Activated naive CD4-positive, alpha-beta T cell treated with anti-CD3 and anti-CD28 coated beads, Interleukin-2, amount 10 ng/mL, durations not matched to agents 7 days and 5 days (primary cell): ENCODE results near the gene ERN1.

Source experiments
- CTCF ChIA-PET: fragments of 350-600 bp; sonication (Branson Sonifier 250); formaldehyde crosslinking; loops from one replicate; lab custom pipeline; 2021; ENCODE audit warnings: antibody characterized with exemption; lab: Charles Lee
- DNase-seq: peaks from one replicate; pipeline ENCODE4 v3.0.0-alpha.2; 2020
- H3K27ac Mint-ChIP-seq: one replicate; pipeline ENCODE4 v1.8.0; 2021; ENCODE audit warnings: mild to moderate bottlenecking, moderate library complexity, mixed read lengths
- H3K27me3 Mint-ChIP-seq: one replicate; pipeline ENCODE4 v1.8.0; 2021; ENCODE audit warnings: mild to moderate bottlenecking, mixed read lengths
- H3K36me3 Mint-ChIP-seq: one replicate; pipeline ENCODE4 v1.8.0; 2021; ENCODE audit warnings: mixed read lengths
- H3K4me1 Mint-ChIP-seq: one replicate; pipeline ENCODE4 v1.8.0; 2021; ENCODE audit warnings: mixed read lengths
- H3K4me3 Mint-ChIP-seq: one replicate; pipeline ENCODE4 v1.8.0; 2021; ENCODE audit warnings: mild to moderate bottlenecking, moderate library complexity, mixed read lengths
- H3K9me3 Mint-ChIP-seq: one replicate; pipeline ENCODE4 v1.8.0; 2021; ENCODE audit warnings: mixed read lengths

The ERN1 gene

GRCh38 chr17:64004903-64005733 is 124.8 kb downstream of the ERN1 start:
- no peaks in the 10 kb centered on the region for H3K9me3 Mint-ChIP-seq
- peaks cover 50% of the 10 kb centered on the region for H3K36me3 Mint-ChIP-seq
- CTCF ChIA-PET = interaction anchor here (1.6 to 2.1 kb wide), 2 partner anchors 15 to 21 kb away, joined by 4 to 8 read pairs; no protein-coding TSS in a partner anchor
- peak; percentile 17 for DNase-seq
- H3K27ac Mint-ChIP-seq = peak overlapping the region; percentile 71
- peaks cover 37% of the 10 kb centered on the region for H3K4me1 Mint-ChIP-seq
- no peaks in the 10 kb centered on the region for H3K27me3 Mint-ChIP-seq
- H3K4me3 Mint-ChIP-seq = no peak overlapping the region

DNA sequence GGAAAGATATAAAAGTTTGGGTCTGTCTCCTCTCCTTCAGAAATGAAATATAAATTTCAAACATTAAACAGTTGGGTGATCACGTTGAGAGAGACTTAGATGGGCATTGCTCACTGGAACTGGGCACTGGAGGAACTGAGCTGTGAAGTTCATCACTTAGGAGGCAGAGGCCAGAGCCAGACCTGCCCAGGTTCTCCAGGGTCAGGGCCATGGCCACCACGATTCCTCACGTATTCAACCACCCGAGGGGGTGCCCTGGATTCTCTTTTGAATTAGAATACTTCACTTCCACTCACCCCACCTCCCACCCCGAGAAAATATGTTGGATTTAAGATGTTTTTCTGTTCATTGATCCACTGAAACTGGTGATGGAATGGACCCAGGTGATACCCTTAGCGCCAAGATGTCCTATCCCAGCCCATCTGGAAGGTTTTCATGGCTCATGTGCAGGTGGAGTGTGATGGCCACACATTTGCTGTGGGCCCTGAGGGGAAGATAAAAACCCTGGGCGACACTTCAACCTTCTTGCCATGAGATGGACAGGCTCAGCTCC is 125.7 kb downstream of the ERN1 start:
- H3K4me3 Mint-ChIP-seq = no peak overlapping the region
- H3K9me3 Mint-ChIP-seq = no peaks in the 10 kb centered on the region
- peak; percentile 5 for DNase-seq
- no peaks in the 10 kb centered on the region for H3K27me3 Mint-ChIP-seq
- peaks cover 37% of the 10 kb centered on the region for H3K4me1 Mint-ChIP-seq
- H3K27ac Mint-ChIP-seq = no peak overlapping the region
- CTCF ChIA-PET = interaction anchor here (1.6 kb wide), 1 partner anchor 14 kb away, joined by 4 read pairs; no protein-coding TSS in a partner anchor
- H3K36me3 Mint-ChIP-seq = peaks cover 42% of the 10 kb centered on the region

- Mint-ChIP-seq H3K4me3 (no peak overlapping the region), H3K36me3 (peaks cover 37% of the 10 kb centered on the region), H3K4me1 (peaks cover 38% of the 10 kb centered on the region), H3K27me3 (peaks cover 5% of the 10 kb centered on the region), H3K9me3 (no peaks in the 10 kb centered on the region), H3K27ac (peak overlapping the region; percentile 35)
- CTCF ChIA-PET = no interaction called here
- DNase-seq = peak; percentile 8
Observed at GRCh38 chr17:64003526-64004121, 126.3 kb downstream of the ERN1 start.

GRCh38 chr17:64002658-64003525 is 127.1 kb downstream of the ERN1 start:
- CTCF ChIA-PET = interaction anchor here (3.4 kb wide), 1 partner anchor 23 kb away, joined by 10 read pairs; no protein-coding TSS in a partner anchor
- Mint-ChIP-seq H3K4me3 (no peak overlapping the region), H3K36me3 (peaks cover 31% of the 10 kb centered on the region), H3K4me1 (peaks cover 37% of the 10 kb centered on the region), H3K27ac (no peak overlapping the region), H3K27me3 (peaks cover 12% of the 10 kb centered on the region), H3K9me3 (no peaks in the 10 kb centered on the region)
- peak; percentile 18 for DNase-seq

DNA sequence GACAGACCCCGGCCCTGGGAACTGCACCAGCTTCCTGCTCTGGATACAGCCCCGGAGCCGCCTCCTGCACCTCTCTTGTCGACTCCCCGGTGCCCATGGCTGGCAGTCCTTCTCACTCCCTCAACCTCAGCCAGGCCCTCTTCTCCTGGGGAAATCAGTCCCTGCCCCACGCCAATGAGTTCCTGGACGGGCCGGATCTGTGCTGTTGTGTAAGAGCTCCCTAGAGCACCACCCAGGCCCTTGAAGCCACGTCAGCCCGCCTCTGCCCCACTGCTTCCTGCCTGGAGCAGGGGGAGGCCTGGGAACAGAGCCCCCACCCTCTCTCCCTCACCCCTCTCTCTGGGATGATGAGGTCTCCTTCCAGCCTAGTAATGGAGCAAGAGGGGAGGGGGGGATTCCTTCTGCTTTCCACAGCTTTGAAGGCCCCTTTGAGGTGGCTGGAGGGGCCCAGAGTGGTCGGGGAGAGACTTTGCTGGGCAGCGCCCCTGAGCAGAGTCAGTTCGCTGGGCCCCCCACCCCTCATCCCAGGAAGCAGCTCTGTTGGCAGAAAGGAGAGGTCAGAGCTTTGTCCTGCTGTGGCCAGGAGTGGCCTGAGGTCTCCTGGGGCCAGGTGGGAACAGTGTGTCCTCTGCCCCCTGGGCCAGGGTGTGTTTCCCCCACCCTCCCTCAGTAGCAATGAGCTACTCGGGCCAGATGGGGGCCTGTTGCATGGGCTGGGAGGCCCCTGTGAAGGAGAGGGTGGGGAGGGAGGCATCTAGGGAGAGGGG is 128.0 kb downstream of the ERN1 start:
- peak; percentile 15 for DNase-seq
- Mint-ChIP-seq H3K36me3 (peaks cover 23% of the 10 kb centered on the region), H3K4me1 (peaks cover 40% of the 10 kb centered on the region), H3K4me3 (no peak overlapping the region), H3K27me3 (peaks cover 22% of the 10 kb centered on the region), H3K27ac (no peak overlapping the region), H3K9me3 (no peaks in the 10 kb centered on the region)
- CTCF ChIA-PET = interaction anchor here (0.5 to 3.4 kb wide), 2 partner anchors 9 to 23 kb away, joined by 6 to 10 read pairs; no protein-coding TSS in a partner anchor

GRCh38 chr17:64001091-64001579 is 128.8 kb downstream of the ERN1 start:
- peaks cover 45% of the 10 kb centered on the region for H3K4me1 Mint-ChIP-seq
- CTCF ChIA-PET = interaction anchor here (3.4 kb wide), 1 partner anchor 24 kb away, joined by 10 read pairs; no protein-coding TSS in a partner anchor
- peak overlapping the region; percentile 24 for H3K27ac Mint-ChIP-seq
- no peak overlapping the region for H3K4me3 Mint-ChIP-seq
- peaks cover 29% of the 10 kb centered on the region for H3K27me3 Mint-ChIP-seq
- H3K9me3 Mint-ChIP-seq = no peaks in the 10 kb centered on the region
- H3K36me3 Mint-ChIP-seq = peaks cover 23% of the 10 kb centered on the region
- DNase-seq = no peak

DNA sequence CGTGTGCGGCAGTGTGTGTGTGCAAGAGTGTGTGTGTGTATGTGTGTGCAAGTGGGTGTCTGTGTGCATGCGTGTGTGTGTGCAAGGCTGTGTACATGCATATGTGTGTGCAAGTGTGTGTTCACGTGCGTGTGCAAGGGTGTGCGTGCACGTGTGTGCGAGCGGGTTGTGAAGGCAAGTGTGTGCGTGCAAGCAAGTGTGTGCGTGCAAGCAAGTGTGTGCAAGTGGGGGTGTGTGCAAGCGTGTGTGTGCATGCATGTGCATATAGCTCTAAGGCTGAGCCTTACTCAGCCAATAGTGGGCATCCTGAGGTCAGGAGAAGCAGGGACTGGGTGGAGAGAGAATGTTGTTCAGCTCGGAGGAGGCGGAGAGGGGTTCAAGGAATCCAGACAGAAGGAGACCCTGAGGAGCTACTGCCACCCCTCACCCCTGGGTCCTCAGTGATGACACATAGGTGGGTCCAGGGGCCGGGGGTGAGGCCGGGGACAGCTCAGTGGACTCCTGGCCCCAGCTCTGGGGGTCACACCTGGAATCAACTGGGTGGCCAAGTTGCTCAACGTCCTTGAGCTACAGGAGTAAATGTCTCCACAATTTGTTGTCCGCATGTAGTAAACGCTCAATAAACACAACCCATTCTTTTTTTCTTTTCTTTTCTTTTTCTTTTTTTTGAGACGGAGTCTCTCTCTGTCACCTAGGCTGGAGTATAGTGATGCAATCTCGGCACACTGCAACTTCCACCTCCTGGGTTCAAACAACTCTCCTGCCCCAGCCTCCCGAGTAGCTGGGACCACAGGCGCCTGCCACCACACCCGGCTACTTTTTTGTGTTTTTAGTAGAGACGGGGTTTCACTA is 130.0 kb downstream of the ERN1 start:
- peak; percentile 20 for DNase-seq
- H3K9me3 Mint-ChIP-seq = no peaks in the 10 kb centered on the region
- peaks cover 39% of the 10 kb centered on the region for H3K27me3 Mint-ChIP-seq
- peaks cover 45% of the 10 kb centered on the region for H3K4me1 Mint-ChIP-seq
- H3K4me3 Mint-ChIP-seq = peak overlapping the region; percentile 90
- H3K27ac Mint-ChIP-seq = peak overlapping the region; percentile 14
- H3K36me3 Mint-ChIP-seq = peaks cover 18% of the 10 kb centered on the region
- CTCF ChIA-PET = interaction anchor here (0.7 to 3.4 kb wide), 7 partner anchors 9 to 133 kb away, joined by 3 to 10 read pairs (median 5); partner anchors contain the start of gene ICAM2

- peaks cover 45% of the 10 kb centered on the region for H3K27me3 Mint-ChIP-seq
- H3K4me3 Mint-ChIP-seq = peak overlapping the region; percentile 90
- peak overlapping the region; percentile 71 for H3K27ac Mint-ChIP-seq
- peaks cover 51% of the 10 kb centered on the region for H3K4me1 Mint-ChIP-seq
- H3K9me3 Mint-ChIP-seq = no peaks in the 10 kb centered on the region
- H3K36me3 Mint-ChIP-seq = peaks cover 14% of the 10 kb centered on the region
- peak; percentile 52 for DNase-seq
- CTCF ChIA-PET = interaction anchor here (0.7 to 3.4 kb wide), 9 partner anchors 8 to 135 kb away, joined by 3 to 13 read pairs (median 5); partner anchors contain the start of genes GH1 and ICAM2
Observed at GRCh38 chr17:63998721-63999679, 130.9 kb downstream of the ERN1 start.

GRCh38 chr17:63998050-63998720 is 131.8 kb downstream of the ERN1 start, which contains the start of gene PRR29:
Gene PRR29 (plus strand): TSS chr17:63998351. CDS start chr17:63998365, 14 bp downstream.
- Mint-ChIP-seq H3K9me3 (no peaks in the 10 kb centered on the region), H3K36me3 (peaks cover 5% of the 10 kb centered on the region), H3K4me3 (peak within 1 kb of the TSS; percentile 90), H3K27ac (peak within 1 kb of the TSS; percentile 71), H3K4me1 (peaks cover 58% of the 10 kb centered on the region), H3K27me3 (peaks cover 50% of the 10 kb centered on the region)
- DNase-seq = peak; percentile 86
- CTCF ChIA-PET = interaction anchor here (1.0 to 3.1 kb wide), 6 partner anchors 22 to 135 kb away, joined by 3 to 13 read pairs (median 6); partner anchors contain the start of genes GH1 and ICAM2

DNA sequence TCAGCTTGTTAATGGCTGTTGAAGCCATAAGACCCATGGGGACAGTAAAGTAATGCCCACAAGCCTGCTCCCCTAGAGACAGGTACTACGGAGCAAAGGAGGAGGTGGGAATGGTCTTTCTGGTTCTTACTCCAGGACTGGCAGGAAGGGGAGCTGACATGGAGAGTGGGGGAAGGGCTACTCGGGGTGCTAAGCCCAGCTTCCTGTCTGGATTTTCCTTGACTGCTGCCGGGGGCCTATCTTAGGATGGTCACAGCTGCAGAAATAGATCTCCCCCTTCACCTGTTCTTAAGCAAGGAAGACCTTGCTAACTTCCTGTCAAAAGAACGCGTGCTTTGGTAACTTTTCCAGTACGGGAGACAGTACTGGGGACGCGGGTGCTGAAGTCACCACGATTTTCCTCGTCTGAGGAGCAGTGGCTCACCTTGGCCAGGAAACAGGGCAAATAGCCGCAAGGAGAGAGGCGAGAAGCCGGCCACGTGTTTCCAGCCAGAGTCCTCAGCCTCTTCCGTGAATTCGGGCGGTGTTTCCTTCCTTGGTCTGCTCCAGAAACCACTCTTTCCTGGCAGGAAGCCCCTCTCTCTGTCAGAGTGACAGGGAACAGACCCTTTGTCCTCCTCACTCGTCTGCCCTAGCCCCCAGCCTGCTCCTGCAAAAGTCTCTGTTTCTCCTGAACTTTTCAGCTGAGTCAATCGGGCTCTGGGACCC is 132.4 kb downstream of the ERN1 start:
- Mint-ChIP-seq H3K36me3 (peaks cover 5% of the 10 kb centered on the region), H3K4me3 (peak overlapping the region; percentile 90), H3K27ac (no peak overlapping the region), H3K9me3 (no peaks in the 10 kb centered on the region), H3K27me3 (peaks cover 55% of the 10 kb centered on the region), H3K4me1 (peaks cover 62% of the 10 kb centered on the region)
- DNase-seq = peak; percentile 24
- CTCF ChIA-PET = interaction anchor here (0.5 to 3.1 kb wide), 7 partner anchors 23 to 136 kb away, joined by 3 to 13 read pairs (median 5); partner anchors contain the start of genes GH1 and ICAM2
